Erythroblast (primary cell): ENCODE measurements around the gene VAV1.

Experiments used
- DNase-seq, 2 experiments: peaks; one replicate each; lab custom pipeline; 2025; lab: John Stamatoyannopoulos, UW
- GATA1 ChIP-seq: IDR thresholded peaks from 2 replicates; pipeline ENCODE4 v1.6.1; 2011; ENCODE audit warnings: low read depth, mild to moderate bottlenecking, control low read depth, low read length, moderate library complexity
- POLR2A ChIP-seq: IDR thresholded peaks from 2 replicates; pipeline ENCODE4 v1.6.1; 2011; ENCODE audit warnings: mild to moderate bottlenecking, low read length

VAV1 gene

GRCh38 chr19:6733338-6734095, 39.0 kb upstream of the VAV1 start:
- TF ChIP-seq GATA1 (no peak), POLR2A (no peak)
- DNase-seq = no peak

DNA sequence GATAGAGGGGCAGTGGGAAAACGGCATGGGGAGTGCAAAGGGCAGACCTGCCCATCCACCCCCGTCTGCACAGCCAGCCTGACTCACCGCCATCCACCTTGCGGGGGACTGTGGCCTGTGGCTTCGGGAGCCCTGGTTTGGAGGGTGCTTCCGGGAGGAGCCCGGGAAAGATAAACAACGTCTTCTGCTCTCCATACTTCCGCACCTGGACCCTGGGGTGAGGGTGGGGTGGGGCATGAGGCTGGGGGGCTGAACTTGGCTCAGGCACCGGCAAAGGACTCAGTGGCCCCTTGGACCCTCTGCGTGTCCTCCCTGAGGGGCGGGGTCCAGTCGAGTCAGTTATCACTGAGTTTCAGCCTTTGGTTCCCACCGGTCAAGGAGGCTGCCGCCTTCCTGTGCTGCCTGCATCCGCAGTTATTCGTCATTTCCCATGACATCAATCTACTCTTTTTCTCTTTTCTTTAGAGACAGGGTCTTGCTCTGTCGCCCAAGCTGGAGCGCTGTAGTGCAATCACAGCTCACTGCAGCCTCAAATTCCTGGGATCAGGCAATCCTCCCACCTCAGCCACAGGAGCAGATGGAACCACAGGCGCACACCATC, 38.3 kb upstream of the VAV1 start:
- TF ChIP-seq GATA1 (no peak), POLR2A (no peak)

DNA sequence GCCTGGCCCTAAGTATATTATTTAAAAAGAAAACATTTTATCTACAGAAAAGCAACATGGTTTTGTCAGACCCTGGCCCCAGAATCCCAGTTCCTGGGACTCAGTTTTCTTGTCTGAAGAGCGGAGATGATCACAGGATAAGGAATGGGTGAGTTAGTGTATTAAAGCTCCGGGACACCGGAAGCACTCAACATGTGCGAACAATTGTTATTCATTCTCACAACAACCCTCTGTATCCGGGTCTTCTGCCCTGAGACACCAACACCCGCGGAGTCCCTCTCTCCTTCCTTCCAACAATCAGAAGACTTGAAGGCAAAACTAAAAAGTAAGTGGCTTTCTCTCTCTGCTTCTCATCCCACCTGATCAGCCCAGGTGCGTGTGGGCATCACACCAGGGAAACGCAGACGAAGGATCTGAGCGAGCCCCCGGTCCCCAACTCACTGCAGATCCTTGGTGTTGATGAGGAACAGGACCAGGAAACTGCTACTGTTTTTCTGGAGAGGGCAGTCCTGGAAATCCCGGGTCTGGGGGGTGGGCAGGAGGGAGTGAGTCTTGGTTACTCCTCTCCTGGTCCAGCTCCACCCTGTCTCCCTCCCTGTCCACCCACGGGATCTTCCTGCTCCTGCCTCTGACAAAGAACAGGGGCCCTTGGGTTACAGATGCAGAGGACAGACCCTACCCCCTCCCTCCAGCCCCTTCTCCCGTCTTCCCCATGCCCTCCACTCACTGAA, 37.2 kb upstream of the VAV1 start:
- TF ChIP-seq GATA1 (no peak), POLR2A (no peak)
- DNase-seq = no peak

More for the DNA sequence above, 38.3 kb upstream of the VAV1 start:
- DNase-seq = no peak

DNA sequence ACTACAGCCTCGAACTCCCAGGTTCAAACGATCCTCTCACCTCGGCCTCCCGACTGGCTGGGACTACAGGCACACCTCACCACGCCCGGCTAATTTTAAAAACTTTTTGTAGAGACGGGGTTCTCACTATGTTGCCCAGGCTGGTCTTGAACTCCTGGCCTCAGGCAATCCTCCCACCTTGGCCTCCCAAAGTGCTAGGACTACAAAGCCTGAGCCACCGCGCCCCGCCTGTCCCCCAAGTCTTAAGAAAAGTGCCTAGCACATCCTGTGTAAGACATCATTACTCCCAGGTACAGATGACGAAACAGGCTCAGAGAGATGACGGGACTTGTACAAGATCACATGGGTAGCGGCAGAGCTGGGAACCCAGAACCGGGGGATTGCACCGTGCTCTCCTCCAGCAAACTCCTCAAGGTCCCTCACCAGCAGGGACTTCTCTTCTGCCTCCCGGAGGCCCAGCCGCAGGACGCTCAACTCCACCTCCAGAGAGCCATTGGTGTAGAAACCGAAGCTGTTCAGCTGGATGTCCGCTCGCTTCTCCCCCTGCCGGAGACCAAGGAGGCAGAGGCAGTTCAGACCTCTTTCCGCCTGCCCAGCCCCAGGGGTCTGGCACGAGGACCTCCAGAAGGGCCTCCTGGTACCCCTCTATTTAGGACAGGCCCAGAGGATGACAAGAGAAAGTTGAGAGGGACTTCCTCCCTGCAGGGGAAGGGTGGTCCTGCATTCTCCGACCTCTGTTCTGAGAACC, 36.2 kb upstream of the VAV1 start:
- DNase-seq = peak; percentile 83 to 84

GRCh38 chr19:6736917-6737283, 35.6 kb upstream of the VAV1 start:
- TF ChIP-seq POLR2A (no peak), GATA1 (no peak)
- no peak for DNase-seq

More for the DNA sequence above, 36.2 kb upstream of the VAV1 start:
- TF ChIP-seq GATA1 = no peak
- TF ChIP-seq POLR2A = peak; percentile 47

- DNase-seq = peak; percentile 99 to 100
- TF ChIP-seq POLR2A (peak; percentile 27), GATA1 (no peak)
Measured at GRCh38 chr19:6737284-6737872, 35.1 kb upstream of the VAV1 start, which contains the start of gene GPR108. Gene GPR108, minus strand, starts transcription at chr19:6737580. Its CDS starts 4 bp downstream, at chr19:6737576.

GRCh38 chr19:6737873-6738786, 34.4 kb upstream of the VAV1 start:
- TF ChIP-seq GATA1 = no peak
- TF ChIP-seq POLR2A = peak; percentile 28
- DNase-seq = peak; percentile 81 to 86

GRCh38 chr19:6738787-6739389, 33.6 kb upstream of the VAV1 start:
- no peak for DNase-seq
- TF ChIP-seq GATA1 (no peak), POLR2A (no peak)

- DNase-seq = peak; percentile 83 to 92
- TF ChIP-seq GATA1 = no peak
- TF ChIP-seq POLR2A = no peak
Measured at GRCh38 chr19:6739390-6739882, 33.1 kb upstream of the VAV1 start, which contains the start of gene TRIP10. Gene TRIP10, plus strand, starts transcription at chr19:6739680. Its CDS starts 82 bp downstream, at chr19:6739762.

DNA sequence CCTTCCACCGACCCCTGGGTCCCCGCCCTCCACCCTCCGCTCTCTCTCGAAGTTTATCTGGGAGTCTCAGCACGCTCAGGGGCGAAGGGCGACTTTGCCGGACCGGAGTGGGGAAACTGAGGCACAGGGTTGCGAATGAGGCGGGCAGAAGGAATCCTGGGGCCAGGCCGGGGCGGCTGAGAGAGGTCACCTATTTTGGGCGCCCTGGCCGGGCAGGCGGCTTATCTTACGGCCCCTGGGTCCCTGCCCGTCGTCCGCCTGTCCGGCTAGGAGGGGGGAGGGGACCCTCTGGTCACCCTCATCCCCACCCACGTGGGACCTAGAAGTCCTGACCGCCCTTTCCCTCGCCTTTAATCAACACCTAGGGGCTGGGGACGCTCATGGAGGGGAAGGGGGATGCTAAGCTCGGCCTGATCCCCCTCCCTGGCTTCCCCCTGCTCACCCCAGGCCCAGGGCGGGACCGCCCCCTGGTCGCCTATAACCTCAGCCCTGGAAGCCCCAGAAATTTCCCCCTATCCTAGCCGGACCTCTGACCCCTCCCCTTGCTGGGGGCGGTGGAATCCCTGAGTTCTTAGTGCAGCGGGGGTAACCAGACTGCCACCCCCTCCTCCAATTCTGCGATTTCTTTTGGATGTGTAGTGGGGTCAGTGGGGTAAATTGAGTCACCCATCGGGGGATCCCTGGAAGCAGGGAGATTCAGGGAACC, 32.5 kb upstream of the VAV1 start:
- TF ChIP-seq POLR2A = no peak
- TF ChIP-seq GATA1 = no peak
- peak; percentile 59 to 61 for DNase-seq

- no peak for DNase-seq
Measured at GRCh38 chr19:6740589-6741343, 31.7 kb upstream of the VAV1 start.

More at GRCh38 chr19:6740589-6741343, 31.7 kb upstream of the VAV1 start:
- TF ChIP-seq GATA1 (no peak), POLR2A (no peak)
